GM12878 (cell line): ENCODE measurements around the gene CNOT11. TPM values are rescaled to one million over a fixed set of nuclear protein-coding genes. Genes with fewer than 3 reads are reported as not detected.

Experiments used
- ATF2 ChIP-seq: IDR thresholded peaks from 2 replicates; pipeline ENCODE4 v1.6.1; 2012; ENCODE audit warnings: low read length, inconsistent platforms
- BCLAF1 ChIP-seq: fragments of 450-650 bp; IDR thresholded peaks from 2 replicates; pipeline ENCODE4 v1.6.1; 2017; ENCODE audit warnings: antibody characterized with exemption, mild to moderate bottlenecking, moderate library complexity
- EZH2 ChIP-seq: IDR thresholded peaks from 2 replicates; pipeline ENCODE4 v1.6.1; 2012; ENCODE audit warnings: low read depth, mild to moderate bottlenecking, control low read depth, inconsistent platforms, low read length, borderline replicate concordance; ENCODE audit not compliant: control insufficient read depth
- HDAC2 ChIP-seq: fragments of 200-600 bp; sonication (generic); IDR thresholded peaks from 2 replicates; pipeline ENCODE4 v1.6.1; 2017
- HDAC6 ChIP-seq: fragments of 200-600 bp; sonication (generic); IDR thresholded peaks from one replicate; pipeline ENCODE4 v1.8.0; 2017; ENCODE audit warnings: antibody characterized with exemption; ENCODE audit not compliant: unreplicated experiment
- HDGF ChIP-seq: fragments of 450-650 bp; IDR thresholded peaks from 2 replicates; pipeline ENCODE4 v1.6.1; 2016; ENCODE audit warnings: antibody characterized with exemption
- IRF3 ChIP-seq: fragments of 450-650 bp; IDR thresholded peaks from 2 replicates; pipeline ENCODE4 v1.6.1; 2014; ENCODE audit warnings: mild to moderate bottlenecking
- IRF4 ChIP-seq: IDR thresholded peaks from 2 replicates; pipeline ENCODE4 v1.6.1; 2011; ENCODE audit warnings: low read depth, low read length
- MEF2A ChIP-seq: IDR thresholded peaks from 2 replicates; pipeline ENCODE4 v1.6.1; 2011; ENCODE audit warnings: low read depth, mild to moderate bottlenecking, low read length, moderate library complexity; ENCODE audit not compliant: insufficient read depth
- MTA3 ChIP-seq: IDR thresholded peaks from 2 replicates; pipeline ENCODE4 v1.6.1; 2012; ENCODE audit warnings: low read length, inconsistent platforms, borderline replicate concordance
- NFXL1 ChIP-seq: fragments of 450-650 bp; IDR thresholded peaks from 2 replicates; pipeline ENCODE4 v1.6.1; 2017; ENCODE audit warnings: antibody characterized with exemption, mild to moderate bottlenecking, borderline replicate concordance
- NKRF ChIP-seq: fragments of 450-650 bp; conservative IDR thresholded peaks from 2 replicates; pipeline ENCODE4 v1.6.1; 2017; ENCODE audit warnings: mild to moderate bottlenecking, moderate library complexity
- NR2F1 ChIP-seq: fragments of 450-650 bp; conservative IDR thresholded peaks from 2 replicates; pipeline ENCODE4 v1.6.1; 2017; ENCODE audit warnings: mild to moderate bottlenecking
- RBBP5 ChIP-seq: fragments of 200-600 bp; sonication (generic); conservative IDR thresholded peaks from 2 replicates; pipeline ENCODE4 v1.6.1; 2016
- SP1 ChIP-seq: IDR thresholded peaks from one replicate; pipeline ENCODE4 v1.6.1; 2011; ENCODE audit warnings: low read depth, low read length
- SREBF1 ChIP-seq: IDR thresholded peaks from 2 replicates; pipeline ENCODE4 v1.6.1; 2012; ENCODE audit warnings: mild to moderate bottlenecking, low read length
- SREBF2 ChIP-seq: IDR thresholded peaks from 2 replicates; pipeline ENCODE4 v1.6.1; 2012; ENCODE audit warnings: mild to moderate bottlenecking, low read length
- SUPT20H ChIP-seq: IDR thresholded peaks from 2 replicates; pipeline ENCODE4 v1.6.1; 2011; ENCODE audit warnings: low read depth, mild to moderate bottlenecking, low read length, moderate library complexity, borderline replicate concordance; ENCODE audit not compliant: control insufficient read depth
- TBL1XR1 ChIP-seq: IDR thresholded peaks from 2 replicates; pipeline ENCODE4 v1.6.1; 2012; ENCODE audit warnings: low read depth, low read length, improper control_type of control experiment
- USF1 ChIP-seq: IDR thresholded peaks from 2 replicates; pipeline ENCODE4 v1.6.1; 2011; ENCODE audit warnings: borderline replicate concordance, low read depth, mild to moderate bottlenecking, moderate library complexity, mixed read lengths, low read length; ENCODE audit not compliant: insufficient read depth; ENCODE audit errors: extremely low read length
- YY1 ChIP-seq: IDR thresholded peaks from 2 replicates; pipeline ENCODE4 v1.6.1; 2011; ENCODE audit warnings: low read depth, mild to moderate bottlenecking, low read length
- ZBTB33 ChIP-seq: fragments of 450-650 bp; IDR thresholded peaks from 2 replicates; pipeline ENCODE4 v1.6.1; 2017; ENCODE audit warnings: mild to moderate bottlenecking
- polyA plus RNA-seq, 11 experiments: library from polyadenylated mRNA; depleted of rRNA in 4 of 11; unstranded in 6 of 11; stranded (reverse) in 5 of 11; fragments of >200 nt; fragmentation: Nextera tagmentation in 4 of 11; fragmentation: Illumina TruSeq in 1 of 11; extraction: Ambion mirVana in 4 of 11; extraction: Trizol in 1 of 11; gene quantifications; 1 replicate in 1 of 11; 2 replicates in 10 of 11; pipeline versions ENCODE4 v1.2.1 to v1.2.3, GENCODE V29; 2011 to 2016; ENCODE audit warnings: inconsistent platforms in 2 of 11, missing spikeins in 2 of 11, low read depth in 1 of 11
- total RNA-seq, 4 experiments: library from RNA; depleted of rRNA in 3 of 4; stranded (reverse); fragments of >200 nt in 3 of 4; fragmentation: Illumina TruSeq in 1 of 4; extraction: Trizol in 1 of 4; gene quantifications; 2 replicates each; pipeline versions ENCODE4 v1.2.1 to v1.2.3, GENCODE V29; 2013 to 2021

Gene CNOT11
- total and polyA plus RNA-seq, 10 of the 15 experiments (the other 5 are each of a cell fraction or from before 2014, with no cell fraction given) = 10.8 to 111 (median 50.5) TPM

- TF ChIP-seq MTA3 (peak; percentile 69; the same call in 1 of the 2 replicates), RBBP5 (no peak), HDAC2 (no peak), EZH2 (no peak), MEF2A (peak; percentile 65; the same call in 1 of the 2 replicates), BCLAF1 (no peak), SUPT20H (no peak), SREBF1 (no peak), NR2F1 (peak; percentile 72), SP1 (no peak), TBL1XR1 (no peak; the same call in 1 of the 2 replicates), IRF3 (no peak), HDGF (no peak), NKRF (no peak), USF1 (no peak), SREBF2 (no peak), ATF2 (0 out of 2 replicates have a peak, but pooled peaks have one; percentile 48), ZBTB33 (no peak), IRF4 (peak; percentile 53; the same call in 1 of the 2 replicates), NFXL1 (no peak), YY1 (no peak), HDAC6 (no peak)
Observed at GRCh38 chr2:101223814-101224231, 28.9 kb upstream of the CNOT11 start (continued).
